HEK293T (cell line): Measurements from ENCODE around the gene DQX1.

Experiments used
- CTCF ChIA-PET: fragments of 350-600 bp; formaldehyde crosslinking; extraction: SDS; loops from one replicate; lab custom pipeline; 2021; ENCODE audit warnings: antibody characterized with exemption, inconsistent platforms; lab: Yijun Ruan, JAX
- POLR2A ChIA-PET: fragments of 350-600 bp; formaldehyde crosslinking; extraction: SDS; loops from one replicate; lab custom pipeline; 2020; ENCODE audit warnings: antibody characterized with exemption, inconsistent platforms; lab: Yijun Ruan, JAX
- DNase-seq: peaks from one replicate; pipeline ENCODE4 v3.0.0; 2012; ENCODE audit warnings: mixed read lengths; ENCODE audit errors: extremely low spot score
- ARNT ChIP-seq: fragments of 450-650 bp; IDR thresholded peaks from 2 replicates; pipeline ENCODE4 v1.6.1; 2017; ENCODE audit warnings: mild to moderate bottlenecking
- BHLHE40 ChIP-seq: fragments of 450-650 bp; IDR thresholded peaks from 2 replicates; pipeline ENCODE4 v1.6.1; 2016; ENCODE audit warnings: mild to moderate bottlenecking, moderate library complexity, borderline replicate concordance
- CTBP1 ChIP-seq: fragments of 450-650 bp; IDR thresholded peaks from 2 replicates; pipeline ENCODE4 v1.6.1; 2016; ENCODE audit warnings: borderline replicate concordance
- ELF4 ChIP-seq: fragments of 450-650 bp; IDR thresholded peaks from 2 replicates; pipeline ENCODE4 v1.6.1; 2017; ENCODE audit warnings: antibody characterized with exemption
- FOXA1 ChIP-seq: fragments of 450-650 bp; IDR thresholded peaks from 2 replicates; pipeline ENCODE4 v1.6.1; 2016; ENCODE audit warnings: mild to moderate bottlenecking
- FOXK2 ChIP-seq: fragments of 450-650 bp; IDR thresholded peaks from 2 replicates; pipeline ENCODE4 v1.6.1; 2016; ENCODE audit warnings: mild to moderate bottlenecking
- FOXM1 ChIP-seq: fragments of 450-650 bp; IDR thresholded peaks from 2 replicates; pipeline ENCODE4 v1.6.1; 2017; ENCODE audit warnings: mild to moderate bottlenecking, borderline replicate concordance
- HDGF ChIP-seq: fragments of 450-650 bp; IDR thresholded peaks from 2 replicates; pipeline ENCODE4 v1.6.1; 2017; ENCODE audit warnings: antibody characterized with exemption, borderline replicate concordance
- L3MBTL2 ChIP-seq: fragments of 450-650 bp; conservative IDR thresholded peaks from 2 replicates; pipeline ENCODE4 v1.6.1; 2016; ENCODE audit warnings: mild to moderate bottlenecking
- LEF1 ChIP-seq: fragments of 450-650 bp; IDR thresholded peaks from 2 replicates; pipeline ENCODE4 v1.6.1; 2017; ENCODE audit warnings: mild to moderate bottlenecking, borderline replicate concordance
- NFRKB ChIP-seq: fragments of 450-650 bp; IDR thresholded peaks from 2 replicates; pipeline ENCODE4 v1.6.1; 2016; ENCODE audit warnings: mild to moderate bottlenecking, moderate library complexity
- PKNOX1 ChIP-seq: fragments of 450-650 bp; IDR thresholded peaks from 2 replicates; pipeline ENCODE4 v1.6.1; 2016
- SP1 ChIP-seq: fragments of 450-650 bp; IDR thresholded peaks from 2 replicates; pipeline ENCODE4 v1.6.1; 2017
- SUZ12 ChIP-seq: fragments of 450-650 bp; IDR thresholded peaks from 2 replicates; pipeline ENCODE4 v1.6.1; 2016; ENCODE audit warnings: mild to moderate bottlenecking
- TARDBP ChIP-seq: fragments of 450-650 bp; IDR thresholded peaks from 2 replicates; pipeline ENCODE4 v1.6.1; 2016
- ZNF384 ChIP-seq: fragments of 450-650 bp; IDR thresholded peaks from 2 replicates; pipeline ENCODE4 v1.6.1; 2016

The DQX1 gene

GRCh38 chr2:74556831-74557370 is 30.9 kb upstream of the DQX1 start:
- ChIA-PET CTCF (no interaction called here), POLR2A (no interaction called here)
- TF ChIP-seq SP1, result no peak
- TF ChIP-seq L3MBTL2, result no peak
- TF ChIP-seq ARNT, result no peak
- TF ChIP-seq CTBP1, result no peak
- TF ChIP-seq FOXM1, result no peak
- DNase-seq, result no peak

GRCh38 chr2:74556159-74556558 is 30.1 kb upstream of the DQX1 start:
- TF ChIP-seq FOXM1 (no peak), FOXK2 (no peak), FOXA1 (no peak), L3MBTL2 (no peak), LEF1 (no peak), NFRKB (no peak), ELF4 (no peak), CTBP1 (no peak), ARNT (no peak), SP1 (no peak), BHLHE40 (no peak), ZNF384 (no peak), PKNOX1 (no peak), TARDBP (no peak)
- CTCF ChIA-PET, result no interaction called here
- DNase-seq, result no peak
- POLR2A ChIA-PET, result interaction anchor here (1.2 kb wide), 1 partner anchor 49 kb away, joined by 4 read pairs; no protein-coding TSS in a partner anchor

- TF ChIP-seq CTBP1 (no peak), FOXA1 (no peak), FOXM1 (no peak), NFRKB (no peak), TARDBP (no peak), PKNOX1 (no peak)
- DNase-seq, result no peak
- ChIA-PET CTCF (no interaction called here), POLR2A (interaction anchor here (1.2 kb wide), 1 partner anchor 49 kb away, joined by 4 read pairs; no protein-coding TSS in a partner anchor)
Measured at GRCh38 chr2:74555610-74556103, 29.6 kb upstream of the DQX1 start.

GRCh38 chr2:74554820-74555531 is 28.9 kb upstream of the DQX1 start:
- TF ChIP-seq FOXA1, result no peak
- TF ChIP-seq CTBP1, result no peak
- TF ChIP-seq SP1, result no peak
- no peak for TF ChIP-seq ARNT
- no peak for TF ChIP-seq L3MBTL2
- TF ChIP-seq SUZ12, result no peak
- no peak for TF ChIP-seq NFRKB
- CTCF ChIA-PET, result no interaction called here
- no peak for DNase-seq
- POLR2A ChIA-PET, result interaction anchor here (1.2 kb wide), 1 partner anchor 48 kb away, joined by 4 read pairs; no protein-coding TSS in a partner anchor

- DNase-seq, result peak; percentile 79
- ChIA-PET POLR2A (interaction anchor here (0.9 to 1.6 kb wide), 5 partner anchors 14 to 96 kb away, joined by 3 to 6 read pairs (median 3); partner anchors contain the start of genes AUP1, HTRA2 and WBP1), CTCF (no interaction called here)
Measured at GRCh38 chr2:74553892-74554819, 28.1 kb upstream of the DQX1 start, which contains the start of the genes DOK1 and LOXL3. DOK1 (plus strand) TSS chr2:74554720; CDS start chr2:74554755, 35 bp downstream. LOXL3 (minus strand) TSS chr2:74553942; CDS start chr2:74552634, 1,308 bp downstream.

GRCh38 chr2:74552914-74553811 is 27.1 kb upstream of the DQX1 start:
- ChIA-PET CTCF (no interaction called here), POLR2A (interaction anchor here (0.9 to 1.6 kb wide), 5 partner anchors 15 to 95 kb away, joined by 3 to 6 read pairs (median 3); partner anchors contain the start of genes AUP1, HTRA2 and WBP1)
- peak; percentile 30 for DNase-seq
- TF ChIP-seq ELF4, result no peak
- TF ChIP-seq HDGF, result 0 out of 2 replicates have a peak, but pooled peaks have one; percentile 46

More at GRCh38 chr2:74553892-74554819, 28.1 kb upstream of the DQX1 start, which contains the start of the genes DOK1 and LOXL3:
- peak; percentile 89; the same call in 1 of the 2 replicates for TF ChIP-seq TARDBP
- no peak for TF ChIP-seq L3MBTL2
- TF ChIP-seq FOXM1, result peak; percentile 21; the same call in 1 of the 2 replicates
